Dedifferentiated amniotic fluid mesenchymal stem cell (primary cell): ENCODE data around the gene FLT1.

Source experiments
- DNase-seq: peaks from one replicate; pipeline ENCODE4 v3.0.0-alpha.2; 2016; ENCODE audit errors: extremely low spot score

Gene FLT1

DNA sequence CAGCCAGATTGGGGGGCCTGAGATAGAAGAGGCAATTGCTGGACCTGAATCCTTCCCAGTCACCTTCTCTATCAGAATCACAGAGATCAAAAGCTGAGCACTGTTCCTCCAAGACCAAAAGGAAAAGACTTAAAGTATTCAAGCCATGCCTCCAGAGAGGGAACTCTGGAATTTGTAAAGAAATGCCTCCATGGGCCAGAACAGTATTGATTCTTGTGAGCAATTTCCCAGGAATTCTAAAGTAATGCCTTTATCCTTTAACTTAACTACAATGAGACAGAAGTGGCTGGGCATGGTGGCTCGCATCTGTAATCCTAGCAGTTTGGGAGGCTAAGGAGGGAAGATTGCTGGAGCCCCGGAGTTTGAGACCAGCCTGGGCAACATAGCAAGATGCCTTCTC lies 148.8 kb downstream of the FLT1 start:
- no peak for DNase-seq

DNA sequence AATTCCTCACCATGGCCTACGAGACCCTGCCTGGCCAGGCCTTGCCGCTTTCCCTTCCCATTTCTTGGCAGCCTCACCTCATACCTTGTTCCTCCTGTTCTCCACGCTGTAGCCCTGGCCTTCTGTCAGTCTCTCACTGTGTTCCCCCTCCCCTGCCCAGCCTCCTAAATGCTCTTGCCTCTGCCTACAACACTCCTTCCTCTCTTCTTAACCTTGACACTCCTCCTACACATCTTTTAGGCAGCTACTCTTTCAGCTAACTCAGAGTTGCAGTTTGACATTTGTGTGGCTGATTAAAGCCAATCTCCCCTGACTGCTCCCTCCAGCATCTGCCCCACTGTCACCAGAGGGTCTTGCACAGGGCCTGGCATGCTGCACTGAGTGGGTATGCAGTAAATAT lies 150.8 kb downstream of the FLT1 start:
- DNase-seq = no peak

DNA sequence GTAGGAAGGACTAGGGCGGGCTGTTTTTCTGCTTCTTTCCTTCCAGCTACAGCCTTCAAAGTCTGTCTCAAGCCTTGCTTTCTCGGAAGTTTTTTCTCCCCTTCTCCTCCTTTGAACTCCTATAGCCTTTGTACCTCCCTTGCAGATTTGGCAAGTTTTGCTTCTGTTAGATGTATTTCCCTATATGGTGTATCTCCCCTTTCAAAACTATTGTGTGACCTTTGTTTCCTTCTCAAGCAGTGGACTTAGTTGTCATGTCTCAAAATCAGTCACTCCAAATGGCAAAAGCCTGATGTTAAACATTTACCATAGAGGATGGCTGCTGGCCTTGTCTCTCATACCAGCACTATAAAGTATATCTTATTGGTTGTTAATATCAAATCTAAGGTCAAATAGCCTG lies 152.7 kb downstream of the FLT1 start:
- no peak for DNase-seq

DNA sequence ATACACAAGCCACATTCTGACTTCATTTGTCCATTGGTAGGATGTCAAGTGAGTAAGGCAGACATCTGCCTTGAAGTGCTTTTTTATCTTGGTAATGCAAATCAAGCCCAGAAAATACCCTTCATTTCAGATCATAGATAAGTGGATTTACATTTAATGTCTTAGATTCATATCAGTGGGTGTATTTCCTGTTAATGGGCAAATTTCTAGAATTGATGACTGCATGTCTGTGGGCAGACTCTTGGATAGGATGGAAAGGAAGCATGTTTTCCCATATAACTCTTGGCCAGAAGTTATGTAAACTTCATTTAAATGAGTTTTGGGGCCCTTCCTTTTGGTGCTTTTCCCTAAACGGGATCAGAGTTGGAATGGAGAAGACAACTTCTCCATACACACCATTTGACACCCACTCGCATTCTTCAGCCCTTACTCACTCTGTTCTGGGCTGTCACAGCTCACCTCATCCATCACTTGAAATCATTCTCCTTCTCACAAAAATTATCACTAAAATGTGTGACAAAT lies 154.6 kb downstream of the FLT1 start:
- no peak for DNase-seq

DNA sequence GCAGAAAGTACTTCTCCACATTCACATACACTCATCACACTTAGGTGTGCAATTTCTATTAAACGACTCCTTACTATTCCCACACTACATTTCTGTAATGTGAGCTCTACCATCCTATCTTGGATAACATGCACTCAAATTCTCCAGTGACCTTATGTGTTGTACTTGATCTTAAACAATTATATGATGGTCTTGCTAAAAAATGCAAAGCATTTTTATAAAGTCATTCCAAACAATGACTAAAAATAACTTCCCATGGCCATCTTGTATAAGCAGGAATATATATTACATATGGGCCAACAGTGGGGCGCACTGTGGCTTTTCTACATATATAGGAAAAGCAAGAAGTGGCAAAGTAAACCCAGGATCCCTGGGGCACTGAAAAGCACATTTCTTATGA lies 155.5 kb downstream of the FLT1 start:
- DNase-seq = peak; percentile 34

DNA sequence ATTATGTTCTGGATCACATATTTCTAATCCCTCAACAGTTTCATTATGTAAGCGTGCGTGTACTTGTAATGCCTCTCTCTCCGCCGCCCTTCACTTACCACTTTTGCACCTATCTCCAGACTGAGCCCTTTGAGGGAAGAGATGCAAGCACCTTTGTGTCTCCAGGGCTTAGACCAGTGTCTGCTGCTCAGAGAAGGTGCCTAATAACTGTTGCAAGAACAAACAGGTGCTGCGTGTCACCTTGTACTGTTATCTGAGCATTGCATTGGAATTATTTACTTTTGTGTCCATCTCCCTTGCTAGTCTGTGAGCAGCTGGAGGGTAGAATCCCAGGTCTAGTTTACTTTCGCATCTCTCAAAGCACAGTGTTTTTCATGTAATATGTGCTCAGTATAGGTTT lies 156.2 kb downstream of the FLT1 start:
- no peak for DNase-seq

DNA sequence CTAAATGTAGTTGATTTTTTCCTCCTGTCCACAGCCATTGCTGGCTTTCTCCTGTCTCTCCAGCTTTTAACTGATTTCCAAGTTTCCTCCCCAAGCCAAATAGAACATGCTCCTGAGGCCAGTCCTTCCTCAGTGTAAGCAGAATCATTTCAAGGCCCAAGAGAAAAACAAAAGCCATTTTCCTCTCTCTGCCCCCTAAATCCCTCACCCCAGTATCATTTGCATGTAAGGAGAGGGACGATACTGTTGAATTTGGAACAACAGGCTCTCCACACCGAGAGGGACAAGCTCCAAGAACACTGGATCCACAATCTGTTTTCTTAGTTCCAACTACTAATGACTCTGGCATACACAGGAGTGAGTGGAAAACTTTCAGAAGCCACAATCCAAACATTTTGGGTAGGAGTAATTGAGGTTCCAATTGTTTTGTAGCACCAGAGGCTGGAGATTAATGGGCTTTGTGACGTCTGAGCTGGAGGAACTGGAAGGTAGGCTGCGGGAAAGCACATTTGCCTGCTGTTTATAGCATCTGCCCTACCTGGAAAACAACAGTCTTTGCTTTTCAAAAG lies 156.8 kb downstream of the FLT1 start:
- DNase-seq = no peak

DNA sequence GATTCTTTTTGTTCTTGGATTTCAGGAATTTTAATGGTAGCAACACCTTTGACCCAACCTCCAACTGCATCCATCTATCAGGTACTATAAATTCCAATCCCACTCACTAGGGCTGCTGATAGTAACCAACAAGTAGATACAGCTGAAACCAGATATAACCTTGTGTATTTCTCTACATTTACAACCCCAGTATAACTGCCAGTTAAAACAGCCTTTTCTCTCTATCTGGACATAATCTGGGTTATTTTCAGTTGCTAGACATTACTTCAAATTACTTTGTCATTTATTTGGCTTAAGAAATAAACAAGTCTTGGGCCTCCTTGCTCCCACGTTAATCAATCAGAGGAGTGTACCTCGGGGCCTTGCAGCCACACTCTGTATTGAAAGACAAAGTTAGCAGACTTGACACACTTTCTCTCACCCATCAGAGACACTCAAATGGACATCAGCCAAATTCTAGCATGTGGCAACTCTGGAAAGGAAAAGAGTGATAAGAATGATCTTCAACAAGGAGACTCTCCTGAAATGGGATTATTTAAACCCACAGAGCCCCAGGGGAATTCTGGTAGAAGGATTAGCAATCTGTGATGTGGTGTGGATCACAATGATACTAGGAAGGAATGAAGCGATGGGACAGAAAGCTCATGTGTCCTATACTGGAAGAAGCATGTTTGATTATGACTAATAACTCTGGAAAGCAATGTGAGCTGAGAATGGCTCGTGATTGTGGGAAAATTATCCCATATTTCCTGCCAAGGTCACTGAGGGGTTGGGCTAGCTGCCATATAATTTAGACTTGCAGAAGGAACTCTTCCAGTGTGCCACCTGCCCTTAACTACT lies 157.5 kb downstream of the FLT1 start:
- peak; percentile 58 for DNase-seq

DNA sequence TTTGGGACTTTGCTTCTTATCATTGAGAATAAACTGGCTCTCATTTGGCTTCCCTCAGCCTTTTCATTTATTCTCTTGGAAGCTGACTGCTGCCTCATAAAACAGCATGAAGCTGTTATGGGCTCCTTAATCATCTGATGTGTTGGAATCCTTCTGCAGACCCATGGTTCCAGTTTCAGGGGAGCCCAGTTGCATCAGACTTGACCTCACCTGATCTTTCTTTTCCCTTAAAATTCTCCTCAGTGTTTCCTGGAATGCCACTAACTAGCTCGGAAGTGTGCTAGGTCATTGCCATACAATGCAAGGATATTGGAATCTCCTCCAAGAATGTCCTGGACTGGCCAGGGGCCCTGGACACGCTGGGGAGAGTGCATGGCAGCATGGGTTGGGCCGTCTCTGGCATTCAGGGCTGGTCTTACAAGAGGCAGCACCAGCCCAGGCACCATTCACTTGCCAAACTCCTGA lies 158.7 kb downstream of the FLT1 start:
- no peak for DNase-seq

DNA sequence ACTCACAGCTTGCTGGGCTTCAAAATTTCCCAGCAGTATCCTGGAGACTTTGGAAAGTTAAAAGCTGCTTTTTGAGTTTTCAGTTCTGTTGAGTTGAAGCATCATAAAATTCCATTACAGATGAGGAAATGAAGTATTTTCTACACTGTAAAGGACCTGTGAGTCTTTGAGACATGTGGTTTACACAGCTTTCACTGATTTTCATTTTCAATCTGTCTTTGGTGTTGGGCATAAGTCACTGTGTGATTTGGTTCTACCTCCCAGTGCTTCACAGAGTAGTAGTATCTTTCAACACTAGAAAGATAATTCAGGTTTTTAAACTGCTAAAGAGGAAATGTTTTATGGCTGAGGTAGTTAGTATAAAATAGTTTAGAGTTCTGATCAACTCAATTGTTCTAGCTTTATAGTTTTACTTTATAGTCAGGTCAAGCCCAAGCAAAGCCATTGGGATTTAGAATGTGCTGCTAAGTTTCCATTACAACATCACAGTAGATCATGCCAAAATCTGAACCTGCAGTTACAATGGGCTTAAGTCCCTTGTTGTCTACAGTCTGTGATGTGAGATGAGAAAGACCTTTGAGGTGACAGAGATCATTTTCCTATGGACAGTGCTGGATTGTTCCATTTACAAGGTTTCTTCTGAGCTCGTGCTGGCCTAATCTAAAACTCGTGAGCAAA lies 161.6 kb downstream of the FLT1 start:
- no peak for DNase-seq

DNA sequence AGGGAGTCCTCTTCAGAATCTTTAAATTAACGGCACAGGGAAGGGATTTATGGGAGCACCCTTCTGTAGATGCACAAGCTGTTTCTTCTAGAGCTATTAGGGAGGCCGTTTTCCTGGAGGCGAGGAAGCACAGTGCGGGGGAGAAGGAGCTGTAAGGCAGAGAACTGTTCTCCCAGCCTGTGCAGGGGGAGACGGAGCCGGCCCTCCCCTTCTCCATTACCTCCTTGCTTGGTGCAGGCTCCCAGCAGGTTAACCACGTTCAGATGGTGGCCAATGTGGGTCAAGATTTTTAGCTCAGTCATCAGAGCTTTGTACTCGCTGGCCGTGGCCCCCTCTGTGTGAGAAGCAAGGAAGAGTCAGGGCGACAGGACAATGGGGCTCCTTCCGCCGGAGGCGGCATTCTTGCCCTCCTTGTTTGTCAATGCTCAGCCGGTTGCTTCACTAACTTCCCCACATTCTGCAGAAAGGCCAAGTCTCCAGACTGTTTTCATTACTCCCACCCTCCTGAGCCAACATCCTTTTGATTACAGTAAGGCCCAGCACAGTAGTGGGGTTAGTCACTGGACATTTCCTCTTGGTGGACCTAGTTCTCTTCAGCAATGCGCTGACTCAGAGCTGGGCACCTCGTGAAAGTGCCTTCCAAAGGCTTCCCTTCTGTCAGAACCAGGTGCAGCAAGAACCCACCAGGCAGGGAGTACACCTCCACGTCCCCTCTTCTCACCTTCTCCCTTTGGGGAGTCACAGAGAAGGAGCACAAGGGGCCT lies 165.4 kb downstream of the FLT1 start:
- DNase-seq = peak; percentile 84

DNA sequence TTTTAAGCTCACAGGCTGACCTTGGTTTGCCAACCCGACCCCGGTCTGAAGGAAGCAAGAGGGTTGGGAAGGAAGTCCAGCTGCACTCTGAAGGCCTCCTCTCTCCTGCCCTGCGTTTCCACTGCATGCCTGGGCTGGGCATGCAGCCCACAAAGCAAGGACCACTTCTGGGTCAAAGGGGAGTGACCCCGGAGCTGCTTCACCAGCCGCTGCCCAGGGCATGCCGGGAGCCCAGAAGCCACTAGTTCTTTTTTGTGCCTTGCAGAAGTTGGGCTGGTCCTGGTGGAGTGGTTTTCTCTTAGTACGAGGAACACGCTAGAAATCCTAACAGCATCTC lies 166.7 kb downstream of the FLT1 start:
- no peak for DNase-seq

DNA sequence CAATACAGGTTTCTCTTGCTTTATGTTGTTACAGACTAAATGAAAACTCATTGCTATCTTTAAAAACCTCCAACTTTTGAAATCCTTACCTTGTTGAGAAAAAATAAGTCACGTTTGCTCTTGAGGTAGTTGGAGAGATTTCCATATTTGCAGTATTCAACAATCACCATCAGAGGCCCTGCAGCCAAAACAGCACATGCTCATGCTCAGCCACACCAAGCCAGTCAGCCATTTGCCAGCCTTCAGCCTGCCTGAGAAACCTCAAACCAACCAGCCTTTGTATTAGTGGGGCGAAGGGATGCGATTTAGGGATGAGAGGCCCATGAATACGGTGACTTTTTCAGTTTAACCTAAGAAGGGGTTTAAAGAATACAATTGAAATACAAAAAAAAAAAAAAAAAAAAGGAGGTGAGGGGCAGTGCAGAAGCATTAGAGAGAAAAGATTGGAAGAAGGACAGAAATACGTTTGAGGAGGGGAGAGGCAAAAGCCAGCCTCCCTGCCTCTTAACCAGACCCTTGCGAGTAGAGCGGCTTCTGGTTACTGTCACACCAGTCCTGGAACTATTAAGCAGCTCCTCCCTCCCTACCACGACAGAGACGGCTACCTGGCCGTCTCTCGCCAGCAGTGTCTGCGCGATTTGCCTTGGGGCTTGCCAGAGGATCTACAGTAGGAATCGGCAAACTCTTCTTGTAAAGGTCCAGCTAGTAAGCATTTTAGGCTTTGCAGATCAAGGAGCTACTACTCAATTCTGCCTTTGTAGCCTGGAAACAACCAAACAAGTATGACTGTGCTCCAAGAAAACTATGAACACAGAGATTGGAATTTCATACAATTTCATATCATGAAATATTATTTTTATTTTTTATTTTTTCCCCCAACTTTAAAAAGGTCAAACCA lies 167.3 kb downstream of the FLT1 start:
- no peak for DNase-seq

DNA sequence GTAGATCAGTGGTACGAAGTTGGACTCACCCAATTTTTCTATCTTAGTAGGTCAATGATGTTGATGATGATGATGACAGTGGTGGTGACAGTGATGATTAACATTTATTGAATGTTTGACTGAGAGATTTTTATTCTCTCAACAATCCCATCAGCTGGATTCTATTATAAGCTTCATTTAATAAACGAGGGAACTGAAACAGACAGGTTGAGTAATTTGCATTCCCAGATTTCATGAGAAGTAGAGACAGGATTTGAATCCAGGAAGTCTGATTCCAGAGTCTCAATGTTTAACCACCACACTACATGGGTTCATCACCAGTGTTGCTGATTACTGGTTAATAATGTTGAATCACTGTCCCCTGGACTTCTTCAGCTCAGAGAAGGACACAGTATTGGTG lies 168.9 kb downstream of the FLT1 start:
- no peak for DNase-seq

DNA sequence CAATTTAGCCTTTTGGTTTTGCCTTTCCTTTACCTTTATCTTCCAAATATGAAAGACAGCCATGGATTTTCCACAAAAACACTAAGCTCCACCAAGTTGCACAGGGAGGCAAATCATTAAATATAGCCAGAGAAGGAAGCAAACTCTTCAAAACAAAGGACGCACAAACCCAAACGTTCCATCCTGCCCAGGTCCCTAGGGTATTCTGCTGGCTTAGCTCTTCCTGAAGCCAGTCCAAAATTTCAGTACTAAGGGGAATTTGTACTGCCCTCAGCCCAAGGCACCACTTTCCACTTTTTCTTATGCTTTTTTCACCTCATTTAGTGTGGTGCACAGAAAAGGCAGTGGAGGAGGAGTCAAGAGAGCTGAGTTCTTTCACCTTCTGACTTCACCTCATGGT lies 169.9 kb downstream of the FLT1 start:
- DNase-seq = no peak

DNA sequence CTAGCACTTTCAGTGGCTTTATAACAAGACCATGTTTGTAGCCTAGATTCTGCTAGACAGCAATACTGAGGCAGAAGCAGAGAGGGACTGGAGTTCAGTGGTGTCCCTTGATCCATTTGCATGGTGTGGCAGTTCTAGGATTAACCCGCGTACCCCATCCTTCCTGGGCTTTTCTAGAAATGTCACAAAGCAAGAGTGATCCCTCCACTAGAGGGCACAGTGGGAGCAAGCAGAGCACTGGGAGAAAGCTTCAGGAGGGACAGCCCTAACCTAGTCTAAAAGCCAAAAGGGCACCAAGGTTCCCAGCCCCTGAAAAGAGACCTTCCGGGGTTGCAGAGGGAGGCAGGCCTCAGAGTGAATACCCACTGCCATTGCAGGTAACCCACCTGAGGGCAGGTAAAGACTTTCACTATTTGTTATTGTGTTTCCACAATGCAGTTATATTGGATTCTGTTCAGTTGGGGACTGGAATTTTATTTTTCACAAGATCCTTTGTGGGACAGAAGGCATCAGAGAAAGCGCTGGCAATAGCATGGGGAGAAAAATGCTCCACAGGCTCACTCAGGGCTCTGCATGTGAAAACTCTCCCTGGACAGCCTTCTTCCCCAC lies 170.6 kb downstream of the FLT1 start:
- peak; percentile 61 for DNase-seq

DNA sequence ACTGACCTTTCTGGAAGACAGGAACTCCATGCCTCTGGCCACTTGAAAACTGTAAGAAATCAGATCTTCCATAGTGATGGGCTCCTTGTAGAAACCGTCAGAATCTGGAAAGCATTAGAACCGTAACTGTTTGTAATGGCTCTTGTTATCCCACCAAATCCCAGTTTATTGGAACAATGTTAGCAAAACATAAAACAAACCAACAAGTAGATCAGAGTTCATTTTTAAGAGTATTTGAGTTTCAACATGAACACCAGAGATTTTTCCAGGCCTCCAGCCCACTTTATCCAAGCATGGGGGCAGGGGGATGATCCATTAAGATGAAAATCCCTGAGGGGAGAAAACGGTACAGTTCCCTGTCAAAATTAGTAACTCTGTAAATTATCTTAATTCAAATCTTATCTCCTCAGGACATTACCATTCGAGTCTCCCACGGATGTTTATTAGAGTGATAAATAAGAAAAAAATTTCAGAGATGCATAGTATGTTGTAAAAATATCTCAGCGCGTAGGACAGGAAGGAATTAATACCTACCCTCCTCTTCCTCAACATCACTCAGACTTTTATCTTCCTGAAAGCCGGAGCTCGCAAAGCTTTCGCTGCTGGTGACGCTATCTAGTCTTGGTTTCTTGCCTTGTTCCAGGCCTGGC lies 172.5 kb downstream of the FLT1 start:
- no peak for DNase-seq

DNA sequence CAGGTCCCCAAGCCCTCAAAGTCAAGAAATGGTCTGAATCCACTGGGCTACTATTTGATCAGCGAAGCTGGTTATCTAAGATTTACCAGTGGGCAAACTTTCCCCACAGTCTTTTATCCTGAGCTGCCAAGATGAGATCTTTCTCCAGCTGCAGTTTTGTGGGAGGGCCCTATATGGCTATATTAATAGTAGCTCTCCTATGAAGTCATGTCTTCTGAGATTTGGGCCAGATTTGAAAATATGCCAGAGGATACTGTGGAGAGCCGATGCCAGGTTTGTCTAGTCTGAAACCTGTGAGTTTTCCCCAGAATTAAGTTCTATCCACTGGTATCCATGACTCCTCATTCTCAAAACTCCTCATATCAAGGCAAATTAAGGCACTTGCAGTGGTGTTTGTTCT lies 173.2 kb downstream of the FLT1 start:
- DNase-seq = no peak

DNA sequence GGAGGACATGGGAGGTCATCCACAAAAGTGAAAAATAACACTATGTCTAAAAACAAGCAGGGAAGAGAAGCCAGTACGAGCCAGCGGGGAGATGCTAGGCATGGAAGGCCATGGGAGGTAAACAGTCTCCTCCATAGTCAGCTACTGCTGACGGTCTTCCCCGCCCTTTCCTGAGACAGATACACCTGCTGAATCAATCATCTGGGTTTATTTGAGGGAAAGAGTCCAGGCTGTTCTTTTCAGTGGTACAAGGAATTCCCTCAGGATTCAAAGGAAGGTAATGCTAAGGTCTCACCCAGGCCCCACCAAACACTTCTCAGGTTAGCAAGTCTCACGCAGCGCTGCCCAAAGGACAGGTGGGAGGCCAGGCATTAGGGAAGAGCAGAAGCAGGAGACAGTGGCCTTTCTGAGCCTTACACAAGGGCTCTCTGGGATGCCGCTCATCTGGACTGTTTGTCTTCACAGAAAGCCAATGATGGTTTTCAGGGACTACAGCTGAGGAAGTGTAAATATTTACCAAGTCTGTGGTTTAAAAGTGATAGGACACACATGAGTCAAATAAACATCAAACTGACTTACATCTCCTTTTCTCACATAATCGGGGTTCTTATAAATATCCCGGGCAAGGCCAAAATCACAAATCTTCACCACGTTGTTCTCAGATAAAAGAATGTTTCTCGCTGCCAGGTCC lies 173.9 kb downstream of the FLT1 start:
- DNase-seq = no peak

DNA sequence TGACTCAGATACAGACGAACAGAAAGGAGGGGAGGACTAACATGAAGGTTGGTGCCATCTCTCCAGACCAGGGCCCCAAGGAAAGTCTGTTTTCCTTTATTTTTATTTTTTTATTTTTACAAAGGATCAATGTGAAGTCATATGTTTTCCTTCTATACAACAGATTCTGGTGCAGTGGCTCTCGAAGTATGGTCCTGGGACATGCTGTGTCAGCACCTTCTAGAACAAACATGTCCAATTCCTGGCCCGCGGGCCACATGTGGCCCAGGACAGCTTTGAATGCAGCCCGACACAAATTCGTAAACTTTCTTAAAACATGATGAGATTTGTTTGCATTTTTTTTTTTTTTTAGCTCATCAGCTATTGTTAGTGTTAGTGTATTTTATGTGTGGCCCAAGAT lies 174.7 kb downstream of the FLT1 start:
- no peak for DNase-seq
